ENCODE data around the gene NNAT.
A peak's percentile ranks its signal among the peaks of the same experiment; 100 is the strongest.
"Not testable (repeated sequence)": the region's sequence is repeated elsewhere in the genome, so short reads cannot be mapped to it uniquely, and the experiment has no call there.

NNAT gene

GRCh38 chr20:37524859-37525708, 4.0 kb downstream of the NNAT start:
- no peak for DNase-seq

- DNase-seq = no peak
Measured at GRCh38 chr20:37525810-37526209, 4.8 kb downstream of the NNAT start.

GRCh38 chr20:37526238-37526838, 5.3 kb downstream of the NNAT start:
- peak; percentile 66 for DNase-seq

- DNase-seq = peak; percentile 61
Measured at GRCh38 chr20:37526839-37527637, 6.0 kb downstream of the NNAT start.

- peak; percentile 99 for DNase-seq
Measured at GRCh38 chr20:37527638-37528445, 6.8 kb downstream of the NNAT start, which contains the start of gene BLCAP. Gene BLCAP, minus strand, starts transcription at chr20:37527876. Its CDS starts 8,702 bp downstream, at chr20:37519174.

GRCh38 chr20:37528446-37529213, 7.6 kb downstream of the NNAT start:
- DNase-seq = no peak

- DNase-seq = no peak
Measured at GRCh38 chr20:37529214-37529967, 8.3 kb downstream of the NNAT start.

GRCh38 chr20:37529968-37530600, 9.0 kb downstream of the NNAT start:
- no peak for DNase-seq

GRCh38 chr20:37530696-37531095, 9.6 kb downstream of the NNAT start:
- DNase-seq = no peak

- no peak for DNase-seq
Measured at GRCh38 chr20:37531856-37532255, 10.8 kb downstream of the NNAT start.

GRCh38 chr20:37533154-37533715, 12.2 kb downstream of the NNAT start:
- no peak for DNase-seq

GRCh38 chr20:37534401-37535157, 13.5 kb downstream of the NNAT start:
- DNase-seq = peak; percentile 96

GRCh38 chr20:37535443-37536132, 14.5 kb downstream of the NNAT start:
- no peak for DNase-seq

- no peak for DNase-seq
Measured at GRCh38 chr20:37537505-37537904, 16.5 kb downstream of the NNAT start.

GRCh38 chr20:37538003-37538402, 17.0 kb downstream of the NNAT start:
- DNase-seq = no peak

GRCh38 chr20:37539424-37539823, 18.4 kb downstream of the NNAT start:
- DNase-seq = no peak

- no peak for DNase-seq
Measured at GRCh38 chr20:37540001-37540400, 19.0 kb downstream of the NNAT start.

- not testable (repeated sequence) for DNase-seq
Measured at GRCh38 chr20:37540838-37541237, 19.8 kb downstream of the NNAT start.

GRCh38 chr20:37541326-37541725, 20.3 kb downstream of the NNAT start:
- DNase-seq = no peak

Data from eye (tissue), 1 donor.